ENCODE results near the gene ZNF521. TPM values are rescaled to one million over a fixed set of nuclear protein-coding genes. Genes with fewer than 3 reads are reported as not detected.

The ZNF521 gene
- total RNA-seq, 4 donors from 2014 or later: 28.2 to 67.3 (median 53.1) TPM

DNA sequence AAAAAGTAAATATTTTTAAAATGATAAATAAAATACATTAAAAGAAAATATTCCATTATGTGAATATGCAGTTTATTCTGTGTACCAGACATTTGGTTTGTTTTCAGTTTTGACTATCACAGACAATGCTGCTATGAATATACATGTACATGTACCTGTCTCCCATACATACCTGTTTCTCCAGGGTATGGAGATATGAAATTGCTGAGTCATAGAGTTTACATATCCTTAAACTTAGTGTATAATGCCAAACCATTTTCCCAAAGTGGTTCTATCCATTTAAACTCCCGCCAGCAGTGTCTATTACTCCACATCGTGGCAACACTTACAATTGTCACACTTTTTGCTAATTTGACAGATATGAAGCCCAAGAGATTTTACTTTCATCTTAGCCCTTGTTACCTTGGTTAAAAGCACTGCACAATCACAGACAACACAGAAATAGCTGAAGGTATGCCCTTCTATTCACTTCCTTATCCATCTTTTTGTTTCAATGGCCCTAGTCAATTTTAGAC, 56.3 kb downstream of the ZNF521 start:
- H3K27ac ChIP-seq: no peak overlapping the region
- DNase-seq: no peak
- intact Hi-C loops (cut with DNase I): no loop called here
- TF ChIP-seq, protein P1, sequence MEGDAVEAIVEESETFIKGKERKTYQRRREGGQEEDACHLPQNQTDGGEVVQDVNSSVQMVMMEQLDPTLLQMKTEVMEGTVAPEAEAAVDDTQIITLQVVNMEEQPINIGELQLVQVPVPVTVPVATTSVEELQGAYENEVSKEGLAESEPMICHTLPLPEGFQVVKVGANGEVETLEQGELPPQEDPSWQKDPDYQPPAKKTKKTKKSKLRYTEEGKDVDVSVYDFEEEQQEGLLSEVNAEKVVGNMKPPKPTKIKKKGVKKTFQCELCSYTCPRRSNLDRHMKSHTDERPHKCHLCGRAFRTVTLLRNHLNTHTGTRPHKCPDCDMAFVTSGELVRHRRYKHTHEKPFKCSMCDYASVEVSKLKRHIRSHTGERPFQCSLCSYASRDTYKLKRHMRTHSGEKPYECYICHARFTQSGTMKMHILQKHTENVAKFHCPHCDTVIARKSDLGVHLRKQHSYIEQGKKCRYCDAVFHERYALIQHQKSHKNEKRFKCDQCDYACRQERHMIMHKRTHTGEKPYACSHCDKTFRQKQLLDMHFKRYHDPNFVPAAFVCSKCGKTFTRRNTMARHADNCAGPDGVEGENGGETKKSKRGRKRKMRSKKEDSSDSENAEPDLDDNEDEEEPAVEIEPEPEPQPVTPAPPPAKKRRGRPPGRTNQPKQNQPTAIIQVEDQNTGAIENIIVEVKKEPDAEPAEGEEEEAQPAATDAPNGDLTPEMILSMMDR (IDR thresholded peaks at IDR 0.05): no peak
- no peak for TF ChIP-seq POLR2A (IDR thresholded peaks at IDR 0.05)
- no peaks in the 10 kb centered on the region for H3K27me3 ChIP-seq
- H3K4me1 ChIP-seq: peaks cover 0 to 6% of the 10 kb centered on the region in 2 donors
- no peaks in the 10 kb centered on the region for H3K9me3 ChIP-seq
- H3K36me3 ChIP-seq: no peaks in the 10 kb centered on the region
- 94 to 99% methylated on average over 2 of the region's 2 CpGs for WGBS, 2 donors
- H3K4me3 ChIP-seq (replicated peaks in 1 of 3): no peak overlapping the region

DNA sequence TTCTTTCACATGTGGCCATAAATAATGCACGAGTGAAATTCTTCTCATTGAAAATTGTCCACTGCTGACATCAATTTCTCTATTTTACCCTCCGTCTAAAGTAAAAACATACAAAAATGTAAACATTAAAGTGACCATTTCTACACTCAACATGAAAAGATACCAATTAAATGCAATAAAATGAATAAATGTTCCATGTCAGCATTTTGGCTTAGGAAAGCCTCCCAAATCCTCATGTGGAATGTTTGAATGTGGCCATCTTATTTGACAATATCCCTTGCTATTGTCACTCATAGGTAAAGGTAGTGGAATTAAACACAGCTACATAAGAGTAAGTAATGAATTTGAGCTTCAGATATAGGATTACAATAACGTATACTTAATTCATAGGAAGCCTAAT, 60.8 kb downstream of the ZNF521 start:
- intact Hi-C loops (cut with DNase I): no loop called here
- H3K27ac ChIP-seq: no peak overlapping the region
- 94 to 95% methylated on average over 3 of the region's 3 CpGs for WGBS, 2 donors
- H3K4me1 ChIP-seq: peaks cover 3 to 6% of the 10 kb centered on the region in 2 donors
- H3K36me3 ChIP-seq: no peaks in the 10 kb centered on the region
- no peaks in the 10 kb centered on the region for H3K27me3 ChIP-seq
- DNase-seq: no peak
- TF ChIP-seq, protein P1 (IDR thresholded peaks at IDR 0.05): no peak
- no peak for TF ChIP-seq POLR2A (IDR thresholded peaks at IDR 0.05)
- no peaks in the 10 kb centered on the region for H3K9me3 ChIP-seq
- no peak overlapping the region for H3K4me3 ChIP-seq (replicated peaks in 1 of 3)

DNA sequence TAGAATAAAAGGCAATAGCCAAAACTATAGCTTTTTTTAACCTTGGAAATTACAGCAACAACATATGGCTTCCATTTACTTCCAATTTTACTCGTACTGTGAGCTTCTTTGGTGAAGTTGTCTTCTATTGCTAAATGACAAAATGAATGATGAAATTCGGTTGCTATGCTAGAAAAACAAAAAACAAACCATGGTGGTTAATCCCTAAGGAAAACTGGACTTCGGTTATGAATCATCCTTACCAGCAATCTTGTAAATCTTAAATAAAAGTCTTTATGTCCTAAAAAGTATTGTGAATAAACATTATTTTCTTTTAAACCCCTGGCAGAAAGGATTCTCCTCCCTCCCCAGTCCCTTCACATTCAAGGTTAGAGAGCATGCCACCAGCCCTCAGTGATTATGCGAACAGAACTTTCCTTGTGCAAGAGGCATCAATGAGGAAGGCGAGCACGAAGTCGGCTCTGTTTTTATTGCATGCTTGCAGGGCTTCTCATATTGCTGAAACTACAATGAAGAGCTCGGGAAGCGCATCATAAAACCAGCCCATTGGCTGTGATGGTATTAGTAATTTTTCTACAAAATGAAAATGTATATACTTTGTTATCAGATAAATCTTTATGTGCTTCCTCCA, 62.9 kb downstream of the ZNF521 start:
- Histone ChIP-seq H3K9me3 (no peaks in the 10 kb centered on the region), H3K4me3 (replicated peaks in 1 of 3) (no peak overlapping the region), H3K27me3 (no peaks in the 10 kb centered on the region), H3K36me3 (no peaks in the 10 kb centered on the region), H3K27ac (no peak overlapping the region), H3K4me1 (peaks cover 15 to 20% of the 10 kb centered on the region in 2 donors)
- intact Hi-C loops (cut with DNase I): no loop called here
- TF ChIP-seq, protein P1 (IDR thresholded peaks at IDR 0.05): no peak
- no peak for TF ChIP-seq POLR2A (IDR thresholded peaks at IDR 0.05)
- WGBS, 2 donors: 56 to 66% methylated on average over 9 of the region's 9 CpGs
- DNase-seq: no peak

DNA sequence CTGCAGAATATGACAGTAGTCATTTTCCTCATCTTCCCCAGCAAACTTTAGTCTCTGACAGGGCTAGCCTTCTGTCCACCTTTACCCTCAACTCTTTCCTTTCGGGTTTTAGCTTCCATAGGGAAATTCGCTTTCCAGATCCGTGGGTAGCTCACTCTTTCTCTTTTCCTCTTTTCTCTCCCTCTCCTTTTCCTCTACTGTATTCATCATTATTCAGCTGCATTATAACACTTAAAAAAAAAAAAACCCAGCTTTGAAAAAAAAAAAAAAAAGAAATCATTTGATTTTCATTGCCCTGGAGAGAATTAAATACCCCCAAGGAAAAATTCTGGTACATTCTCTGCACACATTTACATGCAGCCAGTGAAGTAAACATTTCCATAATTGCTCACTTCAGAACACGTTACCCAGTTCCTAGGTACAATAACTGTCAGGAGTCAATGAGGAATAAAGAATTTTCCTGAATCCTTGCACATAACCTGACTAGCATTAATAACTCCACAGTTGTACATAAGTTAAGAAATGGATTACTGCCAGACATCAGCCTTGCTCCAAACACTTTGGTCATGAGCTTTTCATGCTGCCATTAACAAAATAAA, 63.5 kb downstream of the ZNF521 start:
- intact Hi-C loops (cut with DNase I): no loop called here
- 73 to 77% methylated on average over 4 of the region's 4 CpGs for WGBS, 2 donors
- DNase-seq: no peak
- no peaks in the 10 kb centered on the region for H3K36me3 ChIP-seq
- H3K27ac ChIP-seq: no peak overlapping the region
- no peak overlapping the region for H3K4me3 ChIP-seq (replicated peaks in 1 of 3)
- no peaks in the 10 kb centered on the region for H3K9me3 ChIP-seq
- no peaks in the 10 kb centered on the region for H3K27me3 ChIP-seq
- TF ChIP-seq POLR2A (IDR thresholded peaks at IDR 0.05): no peak
- TF ChIP-seq, protein P1 (IDR thresholded peaks at IDR 0.05): no peak
- H3K4me1 ChIP-seq: peaks cover 15 to 25% of the 10 kb centered on the region in 2 donors

DNA sequence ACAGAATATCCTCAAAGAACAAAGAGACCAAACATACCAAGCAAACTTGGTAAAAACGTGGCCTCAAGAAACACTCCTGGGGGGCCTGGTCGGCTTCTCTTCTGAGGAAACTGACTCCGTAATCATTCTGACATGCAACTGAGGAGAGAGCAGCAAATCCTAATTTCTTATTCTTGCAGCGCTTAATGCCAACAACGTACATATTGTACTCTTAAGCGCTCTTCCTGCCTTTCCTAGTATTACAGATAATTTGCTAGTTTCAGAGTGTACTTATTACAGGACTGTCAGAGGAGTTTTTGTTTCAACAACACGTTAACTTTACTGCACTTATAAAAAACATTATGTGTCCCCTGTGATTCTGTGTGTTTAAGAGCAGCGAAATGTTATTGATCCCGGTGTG, 64.9 kb downstream of the ZNF521 start:
- Histone ChIP-seq H3K36me3 (no peaks in the 10 kb centered on the region), H3K27ac (no peak overlapping the region), H3K4me1 (peaks cover 15 to 30% of the 10 kb centered on the region in 2 donors), H3K27me3 (no peaks in the 10 kb centered on the region), H3K9me3 (no peaks in the 10 kb centered on the region), H3K4me3 (replicated peaks in 1 of 3) (no peak overlapping the region)
- 81 to 87% methylated on average over 9 of the region's 9 CpGs for WGBS, 2 donors
- no peak for DNase-seq
- no peak for TF ChIP-seq POLR2A (IDR thresholded peaks at IDR 0.05)
- TF ChIP-seq, protein P1 (IDR thresholded peaks at IDR 0.05): no peak
- intact Hi-C loops (cut with DNase I): no loop called here

All from thyroid gland (tissue), 4 donors.